Ureter (tissue), 1 donor: ENCODE results near the gene ZFP69. TPM values are rescaled to one million over a fixed set of nuclear protein-coding genes. Genes with fewer than 3 reads are reported as not detected.

Experiments
- DNase-seq: peaks from one replicate; pipeline ENCODE4 v3.0.0-alpha.2; 2020; ENCODE audit warnings: low spot score
- total RNA-seq: library from RNA; stranded (reverse); gene quantifications from one replicate; pipeline ENCODE4 v1.2.4, GENCODE V29; 2023
- donor health status: DM: yes; HTN: yes; CAD: no.

The ZFP69 gene
- total RNA-seq, 1 donor from 2014 or later: 5.8 TPM

- DNase-seq: peak; percentile 83
Observed at GRCh38 chr1:40508375-40509341, 31.6 kb downstream of the ZFP69 start, which contains the start of gene EXO5. Gene EXO5, plus strand, starts transcription at chr1:40508767. Its CDS starts 5,778 bp downstream, at chr1:40514545.

GRCh38 chr1:40519517-40519916, 42.4 kb downstream of the ZFP69 start:
- DNase-seq: no peak

- no peak for DNase-seq
Observed at GRCh38 chr1:40530735-40531380, 53.8 kb downstream of the ZFP69 start.

GRCh38 chr1:40531381-40532061, 54.4 kb downstream of the ZFP69 start, which contains the start of gene ZNF684:
Gene ZNF684, plus strand, starts transcription at chr1:40531637. Its CDS starts 1,530 bp downstream, at chr1:40533167.
- DNase-seq: peak; percentile 89

GRCh38 chr1:40532062-40532389, 54.9 kb downstream of the ZFP69 start:
- DNase-seq: no peak

GRCh38 chr1:40532844-40533424, 55.8 kb downstream of the ZFP69 start:
- DNase-seq: no peak

- no peak for DNase-seq
Observed at GRCh38 chr1:40534589-40534988, 57.5 kb downstream of the ZFP69 start.

GRCh38 chr1:40535732-40536131, 58.6 kb downstream of the ZFP69 start:
- no peak for DNase-seq

GRCh38 chr1:40539338-40539737, 62.2 kb downstream of the ZFP69 start:
- DNase-seq: no peak

Other genes with a start within 250 kb of the ZFP69 start
- gene TMCO2, start 229.4 kb upstream of the ZFP69 start, total RNA-seq: not detected
- 52.9 TPM for gene ZMPSTE24, start 219.1 kb upstream of the ZFP69 start, total RNA-seq
- gene COL9A2, start 160.0 kb upstream of the ZFP69 start, total RNA-seq: 27.1 TPM
- 39.5 TPM for gene SMAP2, start 103.6 kb upstream of the ZFP69 start, total RNA-seq
- gene ZFP69B, start 26.8 kb upstream of the ZFP69 start, total RNA-seq: 2.5 TPM
- gene EXO5, start 31.5 kb downstream of the ZFP69 start, total RNA-seq: 8.1 TPM
- gene ZNF684, start 54.3 kb downstream of the ZFP69 start, total RNA-seq: 2.3 TPM
- 5.3 TPM for gene RIMS3, start 188.4 kb downstream of the ZFP69 start, total RNA-seq
- gene NFYC, start 214.4 kb downstream of the ZFP69 start, total RNA-seq: 81.4 TPM